ENCODE data around the gene YIF1A.

YIF1A gene

GRCh38 chr11:66243782-66244535, 45.0 kb downstream of the YIF1A start:
- H3K4me1 Mint-ChIP-seq, result peaks cover 40% of the 10 kb centered on the region
- H3K27ac Mint-ChIP-seq, result peak overlapping the region; percentile 89 to 97 (median 97)
- H3K36me3 Mint-ChIP-seq (ENCODE audit: low read depth), result peaks cover 19% of the 10 kb centered on the region
- no peaks in the 10 kb centered on the region for H3K27me3 Mint-ChIP-seq (ENCODE audit: low read depth)
- no peak for TF ChIP-seq CTCF (IDR thresholded peaks at IDR 0.05; ENCODE audit: unreplicated experiment in 3 of 3)
- H3K4me3 Mint-ChIP-seq, result peak overlapping the region in 1 of 3 experiments; percentile 36
- no peaks in the 10 kb centered on the region for H3K9me3 Mint-ChIP-seq

GRCh38 chr11:66242095-66242765, 46.7 kb downstream of the YIF1A start:
- Mint-ChIP-seq H3K36me3 (ENCODE audit: low read depth) (peaks cover 19% of the 10 kb centered on the region), H3K9me3 (no peaks in the 10 kb centered on the region), H3K4me1 (peaks cover 40% of the 10 kb centered on the region), H3K4me3 (peak overlapping the region in 1 of 3 experiments; percentile 39), H3K27ac (peak overlapping the region; percentile 38 to 85 (median 82)), H3K27me3 (ENCODE audit: low read depth) (no peaks in the 10 kb centered on the region)
- no peak for TF ChIP-seq CTCF (IDR thresholded peaks at IDR 0.05; ENCODE audit: unreplicated experiment in 3 of 3)

GRCh38 chr11:66240781-66241136, 48.2 kb downstream of the YIF1A start:
- H3K9me3 Mint-ChIP-seq, result no peaks in the 10 kb centered on the region
- H3K27me3 Mint-ChIP-seq (ENCODE audit: low read depth), result no peaks in the 10 kb centered on the region
- H3K4me1 Mint-ChIP-seq, result peaks cover 40% of the 10 kb centered on the region
- no peak overlapping the region for H3K4me3 Mint-ChIP-seq
- no peak for TF ChIP-seq CTCF (IDR thresholded peaks at IDR 0.05; ENCODE audit: unreplicated experiment in 3 of 3)
- peaks cover 16% of the 10 kb centered on the region for H3K36me3 Mint-ChIP-seq (ENCODE audit: low read depth)
- peak overlapping the region in 1 of 3 experiments; percentile 24 for H3K27ac Mint-ChIP-seq

- H3K4me1 Mint-ChIP-seq, result peaks cover 40% of the 10 kb centered on the region
- H3K36me3 Mint-ChIP-seq (ENCODE audit: low read depth), result peaks cover 21% of the 10 kb centered on the region
- H3K27me3 Mint-ChIP-seq (ENCODE audit: low read depth), result no peaks in the 10 kb centered on the region
- H3K4me3 Mint-ChIP-seq, result no peak overlapping the region
- H3K27ac Mint-ChIP-seq, result peak overlapping the region in 1 of 3 experiments; percentile 24
- H3K9me3 Mint-ChIP-seq, result no peaks in the 10 kb centered on the region
- no peak for TF ChIP-seq CTCF (IDR thresholded peaks at IDR 0.05; ENCODE audit: unreplicated experiment in 3 of 3)
These were observed 48.8 kb downstream of the YIF1A start for GRCh38 chr11:66239998-66240780.

- peaks cover 23% of the 10 kb centered on the region for H3K36me3 Mint-ChIP-seq (ENCODE audit: low read depth)
- H3K9me3 Mint-ChIP-seq, result no peaks in the 10 kb centered on the region
- TF ChIP-seq CTCF (IDR thresholded peaks at IDR 0.05; ENCODE audit: unreplicated experiment in 3 of 3), result no peak
- no peak overlapping the region for H3K27ac Mint-ChIP-seq
- H3K27me3 Mint-ChIP-seq (ENCODE audit: low read depth), result no peaks in the 10 kb centered on the region
- no peak overlapping the region for H3K4me3 Mint-ChIP-seq
- peaks cover 36% of the 10 kb centered on the region for H3K4me1 Mint-ChIP-seq
These were observed 49.4 kb downstream of the YIF1A start for GRCh38 chr11:66239511-66239910.
